Parietal lobe (tissue), 1 donor: ENCODE results near the gene LIN37. TPM values are rescaled to one million over a fixed set of nuclear protein-coding genes. Genes with fewer than 3 reads are reported as not detected.

Experiments
- total RNA-seq: library from RNA; depleted of rRNA; stranded (reverse); fragments of >200 nt; gene quantifications from one replicate; pipeline ENCODE4 v1.2.3, GENCODE V29; 2014

LIN37 gene
- total RNA-seq = 16.9 TPM

GRCh38 chr19:35748106-35749020, at the start of gene LIN37:
LIN37 (plus strand) TSS chr19:35748576; CDS start chr19:35748725, 149 bp downstream.

GRCh38 chr19:35704218-35704617, 44.2 kb upstream of the LIN37 start, which contains the start of gene ZBTB32:
ZBTB32 (plus strand) TSS chr19:35704558; CDS start chr19:35714627, 10,069 bp downstream.

GRCh38 chr19:35717665-35718344, 30.6 kb upstream of the LIN37 start, which contains the start of gene KMT2B:
KMT2B (plus strand) TSS chr19:35718003; CDS start chr19:35718019, 16 bp downstream.

GRCh38 chr19:35742121-35742724, 6.2 kb upstream of the LIN37 start, which contains the start of gene IGFLR1:
IGFLR1 (minus strand) TSS chr19:35742452; CDS start chr19:35741180, 1,272 bp downstream.

GRCh38 chr19:35745328-35746086, 2.9 kb upstream of the LIN37 start, which contains the start of the genes PSENEN and U2AF1L4:
PSENEN (plus strand) TSS chr19:35745651; CDS start chr19:35745931, 280 bp downstream.
U2AF1L4 (minus strand) TSS chr19:35745418; CDS start chr19:35745391, 27 bp downstream.

GRCh38 chr19:35756377-35757230, 8.2 kb downstream of the LIN37 start, which contains the start of gene HSPB6:
HSPB6 (minus strand) TSS chr19:35757029; CDS start chr19:35757008, 21 bp downstream.

GRCh38 chr19:35757749-35758608, 9.6 kb downstream of the LIN37 start, which contains the start of gene PROSER3:
PROSER3 (plus strand) TSS chr19:35758176; CDS start chr19:35758216, 40 bp downstream.

GRCh38 chr19:35775298-35776101, 27.1 kb downstream of the LIN37 start, which contains the start of gene ARHGAP33:
ARHGAP33 (plus strand) TSS chr19:35775564; CDS start chr19:35775659, 95 bp downstream.

Other genes with a start within 250 kb of the LIN37 start
- not detected for gene DMKN, start 234.9 kb upstream of the LIN37 start, total RNA-seq
- gene SBSN, start 220.3 kb upstream of the LIN37 start, total RNA-seq = not detected
- gene GAPDHS, start 215.1 kb upstream of the LIN37 start, total RNA-seq = not detected
- 39.8 TPM for gene TMEM147, start 202.9 kb upstream of the LIN37 start, total RNA-seq
- gene ATP4A, start 184.9 kb upstream of the LIN37 start, total RNA-seq = not detected
- not detected for gene PMIS2, start 162.4 kb upstream of the LIN37 start, total RNA-seq
- gene HAUS5, start 135.8 kb upstream of the LIN37 start, total RNA-seq = 7.5 TPM
- 18.8 TPM for gene RBM42, start 119.5 kb upstream of the LIN37 start, total RNA-seq
- gene ETV2, start 106.8 kb upstream of the LIN37 start, total RNA-seq = 0.94 TPM
- 115 TPM for gene COX6B1, start 100.3 kb upstream of the LIN37 start, total RNA-seq
- not detected for gene UPK1A, start 82.1 kb upstream of the LIN37 start, total RNA-seq
- gene ZBTB32, start 44.0 kb upstream of the LIN37 start, total RNA-seq = not detected
- gene KMT2B, start 30.6 kb upstream of the LIN37 start, total RNA-seq = 11.6 TPM
- 0.94 TPM for gene IGFLR1, start 6.1 kb upstream of the LIN37 start, total RNA-seq
- 5.3 TPM for gene U2AF1L4, start 3.2 kb upstream of the LIN37 start, total RNA-seq
- gene PSENEN, start 2.9 kb upstream of the LIN37 start, total RNA-seq = 8.8 TPM
- gene HSPB6, start 8.5 kb downstream of the LIN37 start, total RNA-seq = not detected
- gene PROSER3, start 9.6 kb downstream of the LIN37 start, total RNA-seq = 5.9 TPM
- 123 TPM for gene ARHGAP33, start 27.0 kb downstream of the LIN37 start, total RNA-seq
- gene PRODH2, start 64.3 kb downstream of the LIN37 start, total RNA-seq = not detected
- not detected for gene NPHS1, start 103.9 kb downstream of the LIN37 start, total RNA-seq
- 0.94 TPM for gene KIRREL2, start 108.3 kb downstream of the LIN37 start, total RNA-seq
- gene APLP1, start 120.0 kb downstream of the LIN37 start, total RNA-seq = 197 TPM
- gene NFKBID, start 152.0 kb downstream of the LIN37 start, total RNA-seq = 3.8 TPM
- 1.6 TPM for gene HCST, start 154.0 kb downstream of the LIN37 start, total RNA-seq
- gene TYROBP, start 159.7 kb downstream of the LIN37 start, total RNA-seq = 3.4 TPM
- 15.7 TPM for gene LRFN3, start 187.8 kb downstream of the LIN37 start, total RNA-seq
- gene SDHAF1, start 246.6 kb downstream of the LIN37 start, total RNA-seq = 13.5 TPM